Activated T-cell treated with anti-CD3 and anti-CD28 coated beads, Interleukin-2, amount 50 U/mL, for 4 hours (primary cell): ENCODE results near the gene OR8D2. TPM values are rescaled to one million over a fixed set of nuclear protein-coding genes. Genes with fewer than 3 reads are reported as not detected.
"Not testable (repeated sequence)": the region's sequence is repeated elsewhere in the genome, so short reads cannot be mapped to it uniquely, and the experiment has no call there.

Experiments
- ATAC-seq, 2 donors: fragments of 200-7000 bp; cut with Tn5 transposase; one replicate each; pipeline ENCODE4 v1.10.0; 2021
- DNase-seq: peaks from one replicate; pipeline ENCODE4 v3.0.0-alpha.2; 2020
- H3K27me3 Mint-ChIP-seq: one replicate; pipeline ENCODE4 v1.8.0; 2021; ENCODE audit warnings: low read depth, mixed read lengths
- H3K36me3 Mint-ChIP-seq: one replicate; pipeline ENCODE4 v1.8.0; 2022; ENCODE audit warnings: mixed read lengths; ENCODE audit not compliant: insufficient read depth
- H3K4me1 Mint-ChIP-seq: one replicate; pipeline ENCODE4 v1.8.0; 2021; ENCODE audit warnings: low read depth, mixed read lengths
- H3K4me3 Mint-ChIP-seq: one replicate; pipeline ENCODE4 v1.8.0; 2021; ENCODE audit warnings: mild to moderate bottlenecking, moderate library complexity, mixed read lengths
- H3K9me3 Mint-ChIP-seq: one replicate; pipeline ENCODE4 v1.8.0; 2021; ENCODE audit warnings: mixed read lengths
- total RNA-seq, 3 donors: library from RNA; stranded (reverse); gene quantifications; one replicate each; pipeline ENCODE4 v1.2.1, GENCODE V29; 2021

Gene OR8D2
- total RNA-seq, 3 donors from 2014 or later = not detected

DNA sequence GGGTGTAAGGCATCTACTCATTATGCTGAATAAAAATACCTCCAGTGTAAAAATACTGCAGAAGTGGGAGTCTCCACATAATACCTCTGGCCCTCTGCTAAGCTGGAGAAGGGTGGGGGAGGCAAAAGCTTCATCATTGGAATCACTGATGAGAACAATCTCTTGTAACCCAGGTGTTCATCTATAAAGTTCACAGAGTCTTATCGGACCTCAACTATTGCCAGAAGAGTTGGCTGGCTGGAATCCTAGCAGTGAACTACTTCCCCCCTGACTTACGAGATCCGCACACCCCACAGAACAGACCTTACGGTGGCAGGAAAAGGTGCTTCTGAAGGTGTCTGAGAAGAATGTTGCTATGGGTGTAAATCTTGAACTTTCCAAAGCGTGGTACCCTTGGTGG is 8.7 kb downstream of the OR8D2 start:
- H3K4me1 Mint-ChIP-seq = no peaks in the 10 kb centered on the region
- no peaks in the 10 kb centered on the region for H3K27me3 Mint-ChIP-seq
- no peaks in the 10 kb centered on the region for H3K9me3 Mint-ChIP-seq
- no peak overlapping the region for H3K4me3 Mint-ChIP-seq
- ATAC-seq (no peak), DNase-seq (no peak)
- no peaks in the 10 kb centered on the region for H3K36me3 Mint-ChIP-seq

DNA sequence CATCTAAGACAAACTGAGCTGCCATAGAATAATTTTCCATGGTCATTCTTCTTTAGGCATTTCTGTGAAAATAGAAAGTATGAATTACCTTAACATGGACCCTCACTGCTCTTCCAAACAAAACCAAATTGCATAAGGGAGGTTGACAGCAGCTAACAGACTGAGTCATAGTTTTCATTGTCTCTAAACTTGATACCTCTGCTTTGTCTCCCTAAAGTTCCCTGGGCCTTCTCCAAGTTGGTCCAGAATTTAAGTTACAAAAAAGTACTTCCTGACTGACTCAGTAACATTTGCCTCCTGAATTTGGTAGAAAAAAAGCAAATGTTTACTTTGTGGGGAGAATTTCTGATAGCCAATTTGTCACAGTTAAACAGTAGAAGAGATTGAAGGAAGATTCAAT is 9.3 kb downstream of the OR8D2 start:
- DNase-seq (no peak), ATAC-seq (no peak)
- Mint-ChIP-seq H3K36me3 (no peaks in the 10 kb centered on the region), H3K9me3 (no peaks in the 10 kb centered on the region), H3K27me3 (no peaks in the 10 kb centered on the region), H3K4me3 (no peak overlapping the region), H3K4me1 (no peaks in the 10 kb centered on the region)

DNA sequence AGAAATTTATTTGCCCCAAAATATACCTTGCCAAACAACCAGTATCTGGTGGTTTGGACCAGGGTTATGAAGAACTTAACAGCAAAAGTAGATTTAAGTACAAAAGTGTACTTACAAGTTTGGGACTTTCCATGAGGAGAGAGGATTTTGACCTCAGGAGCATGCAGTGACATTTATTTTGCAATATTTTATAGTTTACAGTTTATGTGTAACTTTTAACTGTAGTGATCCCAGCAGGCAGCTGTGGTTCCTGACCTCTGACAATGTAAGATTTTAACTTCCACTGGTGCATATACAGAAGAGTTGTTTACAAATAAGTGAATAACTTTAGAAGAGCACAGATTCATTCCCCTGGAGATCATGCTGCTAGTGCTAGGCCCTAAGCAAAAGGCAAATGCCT is 12.9 kb downstream of the OR8D2 start:
- no peak for ATAC-seq
- Mint-ChIP-seq H3K4me3 (no peak overlapping the region), H3K36me3 (no peaks in the 10 kb centered on the region), H3K9me3 (no peaks in the 10 kb centered on the region), H3K27me3 (no peaks in the 10 kb centered on the region), H3K4me1 (no peaks in the 10 kb centered on the region)
- DNase-seq = no peak

DNA sequence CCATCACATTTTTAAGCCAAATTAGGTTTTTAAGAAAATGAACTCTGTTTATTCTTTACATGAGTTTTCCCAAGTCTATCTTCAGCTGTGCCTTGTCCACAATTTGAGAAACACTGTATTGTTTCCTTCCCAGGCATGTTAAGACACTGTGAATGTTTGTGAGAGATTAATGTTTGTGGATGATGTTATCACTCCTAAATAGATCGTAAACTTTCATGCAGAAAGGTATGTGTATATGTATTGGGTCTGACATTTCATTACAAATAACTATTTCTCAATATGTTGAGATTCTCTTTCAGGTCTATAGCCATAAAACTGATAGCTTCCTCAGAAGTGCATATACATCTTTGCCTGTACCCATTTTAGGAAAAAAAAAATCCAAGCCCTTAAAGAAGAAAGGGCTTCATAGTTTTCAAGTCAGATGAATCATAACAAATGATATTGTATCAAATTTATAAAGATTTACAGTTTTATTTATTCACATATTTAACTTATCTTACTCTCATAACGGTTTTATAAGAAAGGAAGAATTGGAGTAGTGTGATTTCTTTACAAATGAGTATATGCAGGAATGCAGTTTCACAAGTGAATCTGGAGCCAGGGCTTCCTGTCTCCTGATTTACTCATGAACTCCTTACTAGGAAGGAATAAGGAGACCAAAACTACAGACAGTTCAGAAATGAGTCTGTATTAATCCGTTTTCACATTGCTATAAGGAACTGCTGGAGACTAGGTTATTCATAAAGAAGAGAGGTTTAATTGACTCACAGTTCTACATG is 17.5 kb downstream of the OR8D2 start:
- Mint-ChIP-seq H3K4me3 (no peak overlapping the region), H3K27me3 (no peaks in the 10 kb centered on the region), H3K9me3 (no peaks in the 10 kb centered on the region), H3K4me1 (no peaks in the 10 kb centered on the region), H3K36me3 (no peaks in the 10 kb centered on the region)
- no peak for ATAC-seq
- no peak for DNase-seq

GRCh38 chr11:124301548-124301947 is 18.4 kb downstream of the OR8D2 start:
- Mint-ChIP-seq H3K36me3 (no peaks in the 10 kb centered on the region), H3K9me3 (no peaks in the 10 kb centered on the region), H3K4me1 (no peaks in the 10 kb centered on the region), H3K27me3 (no peaks in the 10 kb centered on the region), H3K4me3 (no peak overlapping the region)
- no peak for ATAC-seq
- DNase-seq = no peak

DNA sequence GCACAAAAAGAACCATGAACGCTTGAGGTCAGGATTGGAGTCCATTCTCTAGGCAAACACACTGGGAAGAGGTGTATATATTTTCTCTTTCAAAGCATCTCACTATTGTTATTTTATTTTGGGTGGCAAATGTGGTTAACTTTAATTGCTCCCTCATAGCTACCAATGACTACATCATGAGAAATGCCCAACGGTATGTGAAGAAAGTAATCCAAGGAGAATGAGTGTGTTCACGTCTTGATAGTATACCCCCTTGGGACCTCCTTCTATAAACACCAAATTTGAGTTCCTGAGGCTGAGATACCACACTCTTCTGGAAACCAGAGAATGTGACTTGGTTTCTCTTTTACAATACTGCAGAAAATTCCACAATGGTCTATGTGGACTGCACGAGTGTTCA is 22.1 kb downstream of the OR8D2 start:
- no peaks in the 10 kb centered on the region for H3K9me3 Mint-ChIP-seq

GRCh38 chr11:124296016-124296415 is 24.0 kb downstream of the OR8D2 start:
- Mint-ChIP-seq H3K36me3 (no peaks in the 10 kb centered on the region), H3K4me3 (no peak overlapping the region), H3K27me3 (peaks cover 3% of the 10 kb centered on the region), H3K9me3 (no peaks in the 10 kb centered on the region), H3K4me1 (no peaks in the 10 kb centered on the region)
- no peak for ATAC-seq
- DNase-seq = no peak

More for the DNA sequence above, 22.1 kb downstream of the OR8D2 start:
- Mint-ChIP-seq H3K4me1 (no peaks in the 10 kb centered on the region), H3K36me3 (no peaks in the 10 kb centered on the region), H3K27me3 (no peaks in the 10 kb centered on the region), H3K4me3 (no peak overlapping the region)
- no peak for DNase-seq
- no peak for ATAC-seq

GRCh38 chr11:124294687-124295086 is 25.3 kb downstream of the OR8D2 start:
- H3K4me3 Mint-ChIP-seq = no peak overlapping the region
- DNase-seq (no peak), ATAC-seq (no peak)
- no peaks in the 10 kb centered on the region for H3K4me1 Mint-ChIP-seq
- peaks cover 3% of the 10 kb centered on the region for H3K27me3 Mint-ChIP-seq
- no peaks in the 10 kb centered on the region for H3K36me3 Mint-ChIP-seq
- H3K9me3 Mint-ChIP-seq = no peaks in the 10 kb centered on the region

GRCh38 chr11:124285610-124286344 is 34.2 kb downstream of the OR8D2 start:
- H3K4me3 Mint-ChIP-seq = no peak overlapping the region
- H3K4me1 Mint-ChIP-seq = no peaks in the 10 kb centered on the region
- no peaks in the 10 kb centered on the region for H3K36me3 Mint-ChIP-seq
- no peaks in the 10 kb centered on the region for H3K27me3 Mint-ChIP-seq
- DNase-seq = no peak
- peaks cover 22% of the 10 kb centered on the region for H3K9me3 Mint-ChIP-seq
- ATAC-seq = no peak

DNA sequence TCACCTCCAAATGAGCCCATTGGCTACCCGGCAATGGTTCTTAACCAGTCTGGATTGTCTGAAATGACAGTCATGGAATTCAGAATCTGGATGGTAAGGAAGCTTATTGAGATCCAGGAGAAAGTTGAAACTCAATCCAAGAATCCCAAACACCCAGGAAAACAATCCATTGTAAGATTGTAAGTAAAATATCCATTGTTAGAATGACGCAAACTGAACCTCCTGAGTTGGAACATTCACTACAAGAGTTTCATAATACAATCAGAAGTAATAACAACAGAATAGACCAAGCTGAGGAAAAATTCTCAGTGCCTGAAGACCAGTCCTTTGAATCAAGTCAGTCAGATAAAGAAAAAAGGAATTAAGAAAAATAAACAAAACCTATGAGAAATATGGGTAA is 41.7 kb downstream of the OR8D2 start:
- ATAC-seq = no peak
- peaks cover 12% of the 10 kb centered on the region for H3K9me3 Mint-ChIP-seq
- H3K27me3 Mint-ChIP-seq = no peaks in the 10 kb centered on the region
- H3K36me3 Mint-ChIP-seq = no peaks in the 10 kb centered on the region
- H3K4me3 Mint-ChIP-seq = no peak overlapping the region
- no peak for DNase-seq
- no peaks in the 10 kb centered on the region for H3K4me1 Mint-ChIP-seq

DNA sequence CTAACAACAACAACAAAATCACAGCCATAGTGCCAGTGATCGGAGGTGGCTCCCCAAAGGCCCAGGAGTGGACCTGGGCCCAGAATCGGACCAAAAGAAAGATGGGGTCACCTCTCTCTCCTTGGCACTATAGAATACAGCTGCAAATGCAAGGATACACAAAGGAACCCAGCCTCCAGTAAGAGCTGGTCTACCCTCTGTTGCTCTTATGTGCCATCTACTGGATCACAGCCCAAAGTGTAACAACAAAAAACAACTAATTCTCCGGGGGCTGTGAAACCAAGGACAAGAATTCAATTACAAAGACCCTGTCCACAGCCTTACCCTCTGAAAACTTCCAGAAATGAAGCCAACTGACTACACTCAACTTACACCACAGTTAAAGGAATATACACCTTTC is 42.2 kb downstream of the OR8D2 start:
- peaks cover 10% of the 10 kb centered on the region for H3K9me3 Mint-ChIP-seq
- ATAC-seq (no peak), DNase-seq (no peak)
- H3K27me3 Mint-ChIP-seq = no peaks in the 10 kb centered on the region
- no peak overlapping the region for H3K4me3 Mint-ChIP-seq
- no peaks in the 10 kb centered on the region for H3K4me1 Mint-ChIP-seq
- H3K36me3 Mint-ChIP-seq = no peaks in the 10 kb centered on the region

DNA sequence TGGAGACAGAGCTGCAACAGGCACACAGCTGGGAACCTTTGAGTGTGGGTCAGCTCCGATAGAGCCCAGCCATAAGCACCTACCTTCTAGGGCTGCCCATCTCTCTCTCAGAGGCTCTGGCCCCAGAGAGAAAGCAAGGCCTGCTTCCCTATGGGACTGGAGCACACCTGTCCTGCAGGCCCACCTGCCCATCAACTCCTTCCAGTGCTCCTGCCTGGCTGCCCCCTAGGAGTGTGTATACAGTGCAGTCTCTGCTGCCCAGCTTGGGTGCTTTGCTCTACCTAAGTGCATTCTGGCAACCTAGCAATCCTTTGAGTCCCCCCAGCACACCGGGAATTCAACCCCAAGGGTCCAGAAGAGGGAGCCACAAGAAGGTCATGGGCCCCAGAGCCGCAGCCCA is 42.8 kb downstream of the OR8D2 start:
- ATAC-seq (no peak), DNase-seq (no peak)
- no peak overlapping the region for H3K4me3 Mint-ChIP-seq
- H3K4me1 Mint-ChIP-seq = no peaks in the 10 kb centered on the region
- no peaks in the 10 kb centered on the region for H3K36me3 Mint-ChIP-seq
- H3K9me3 Mint-ChIP-seq = peaks cover 10% of the 10 kb centered on the region
- no peaks in the 10 kb centered on the region for H3K27me3 Mint-ChIP-seq

DNA sequence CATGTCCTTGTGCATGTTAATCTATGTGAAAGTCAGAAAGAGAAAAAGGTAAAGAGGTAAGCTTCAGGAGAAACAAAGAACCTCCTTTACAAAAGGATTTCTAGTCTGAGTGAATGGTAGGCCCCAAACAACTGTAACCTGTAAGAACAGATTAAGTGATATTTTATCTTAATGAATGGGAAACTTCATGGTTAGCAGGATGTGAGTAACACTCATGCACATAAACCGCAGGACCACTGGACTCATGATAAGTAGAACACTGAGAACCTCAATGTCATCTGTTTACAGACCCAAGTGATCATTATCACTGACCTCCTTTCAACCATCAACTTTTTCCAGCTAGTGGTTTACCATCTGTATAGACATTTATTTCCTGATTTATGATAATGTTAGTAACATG is 43.9 kb downstream of the OR8D2 start:
- Mint-ChIP-seq H3K9me3 (peaks cover 6% of the 10 kb centered on the region), H3K36me3 (no peaks in the 10 kb centered on the region), H3K4me3 (no peak overlapping the region), H3K4me1 (no peaks in the 10 kb centered on the region), H3K27me3 (peaks cover under 1% of the 10 kb centered on the region)
- no peak for DNase-seq
- ATAC-seq = no peak

DNA sequence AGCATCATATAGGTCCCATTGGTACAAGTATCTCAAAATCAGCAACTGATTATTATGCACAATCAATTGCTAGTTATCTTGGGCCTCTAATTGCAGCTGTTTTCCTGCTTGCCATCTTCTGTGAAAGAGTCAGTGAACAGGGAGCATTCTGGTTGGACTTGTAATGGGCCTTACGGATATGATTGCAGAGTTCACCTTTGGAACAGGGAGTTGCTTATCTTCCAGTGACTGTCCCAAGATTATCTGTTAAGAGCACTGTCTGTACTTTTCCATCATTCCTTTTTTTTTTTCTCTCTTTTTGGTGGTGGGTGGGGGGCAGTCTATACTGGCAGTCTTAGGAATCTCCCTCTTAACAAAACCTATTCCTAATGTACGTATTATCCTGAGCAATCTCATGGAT is 46.0 kb downstream of the OR8D2 start:
- no peak for DNase-seq
- no peak for ATAC-seq
- Mint-ChIP-seq H3K4me3 (no peak overlapping the region), H3K27me3 (peaks cover 2% of the 10 kb centered on the region), H3K36me3 (no peaks in the 10 kb centered on the region), H3K4me1 (no peaks in the 10 kb centered on the region), H3K9me3 (no peaks in the 10 kb centered on the region)

- DNase-seq = not testable (repeated sequence)
These were observed 49.1 kb downstream of the OR8D2 start for GRCh38 chr11:124270886-124271285.

More at GRCh38 chr11:124270886-124271285, 49.1 kb downstream of the OR8D2 start:
- H3K36me3 Mint-ChIP-seq, H3K4me1 Mint-ChIP-seq, H3K9me3 Mint-ChIP-seq, H3K27me3 Mint-ChIP-seq, H3K4me3 Mint-ChIP-seq, ATAC-seq: not testable (repeated sequence)
